ENCODE measurements around the gene CXXC5. TPM values are rescaled to one million over a fixed set of nuclear protein-coding genes. Genes with fewer than 3 reads are reported as not detected.

CXXC5 gene
- total RNA-seq, 2 donors from 2014 or later: 3.2 to 4.3 TPM

- no peak overlapping the region for H3K27ac Mint-ChIP-seq
Observed at GRCh38 chr5:139641116-139642080, 6.8 kb upstream of the CXXC5 start.

GRCh38 chr5:139642213-139642612, 5.9 kb upstream of the CXXC5 start:
- no peak for ATAC-seq
- DNase-seq: peak in 1 of 3 donors; percentile 0
- Mint-ChIP-seq H3K27ac (no peak overlapping the region), H3K27me3 (peaks cover 10% of the 10 kb centered on the region), H3K4me3 (no peak overlapping the region), H3K4me1 (peaks cover 16% of the 10 kb centered on the region), H3K36me3 (ENCODE audit: low read depth) (no peaks in the 10 kb centered on the region)
- H3K9me3 ChIP-seq (ENCODE audit: control insufficient read depth, low read length, poor library complexity, severe bottlenecking): no peaks in the 10 kb centered on the region

More at GRCh38 chr5:139641116-139642080, 6.8 kb upstream of the CXXC5 start:
- no peak overlapping the region for H3K4me3 Mint-ChIP-seq
- H3K4me1 Mint-ChIP-seq: peaks cover 22% of the 10 kb centered on the region
- H3K9me3 ChIP-seq (ENCODE audit: control insufficient read depth, low read length, poor library complexity, severe bottlenecking): no peaks in the 10 kb centered on the region
- no peaks in the 10 kb centered on the region for H3K36me3 Mint-ChIP-seq (ENCODE audit: low read depth)
- H3K27me3 Mint-ChIP-seq: peaks cover 2% of the 10 kb centered on the region
- DNase-seq: peak in 1 of 3 donors; percentile 2
- no peak for ATAC-seq

- no peaks in the 10 kb centered on the region for H3K36me3 Mint-ChIP-seq (ENCODE audit: low read depth)
- H3K27me3 Mint-ChIP-seq: peaks cover 16% of the 10 kb centered on the region
- H3K4me3 Mint-ChIP-seq: no peak overlapping the region
- H3K27ac Mint-ChIP-seq: peak overlapping the region; percentile 72
- ATAC-seq (no peak), DNase-seq (no peak)
- H3K4me1 Mint-ChIP-seq: peaks cover 18% of the 10 kb centered on the region
- H3K9me3 ChIP-seq (ENCODE audit: control insufficient read depth, low read length, poor library complexity, severe bottlenecking): no peaks in the 10 kb centered on the region
Observed at GRCh38 chr5:139642891-139643871, 5.0 kb upstream of the CXXC5 start.

GRCh38 chr5:139644001-139644456, 4.1 kb upstream of the CXXC5 start:
- Mint-ChIP-seq H3K36me3 (ENCODE audit: low read depth) (no peaks in the 10 kb centered on the region), H3K27ac (peak overlapping the region; percentile 72), H3K27me3 (peaks cover 16% of the 10 kb centered on the region), H3K4me1 (peaks cover 18% of the 10 kb centered on the region), H3K4me3 (no peak overlapping the region)
- ATAC-seq: no peak
- H3K9me3 ChIP-seq (ENCODE audit: control insufficient read depth, low read length, poor library complexity, severe bottlenecking): no peaks in the 10 kb centered on the region
- no peak for DNase-seq

- no peaks in the 10 kb centered on the region for H3K9me3 ChIP-seq (ENCODE audit: control insufficient read depth, low read length, poor library complexity, severe bottlenecking)
- H3K27me3 Mint-ChIP-seq: peaks cover 22% of the 10 kb centered on the region
- H3K4me3 Mint-ChIP-seq: no peak overlapping the region
- H3K27ac Mint-ChIP-seq: peak overlapping the region; percentile 72
- H3K36me3 Mint-ChIP-seq (ENCODE audit: low read depth): peaks cover 2% of the 10 kb centered on the region
- ATAC-seq (no peak), DNase-seq (no peak)
- peaks cover 20% of the 10 kb centered on the region for H3K4me1 Mint-ChIP-seq
Observed at GRCh38 chr5:139644646-139645429, 3.3 kb upstream of the CXXC5 start.

- Mint-ChIP-seq H3K27me3 (peaks cover 25% of the 10 kb centered on the region), H3K36me3 (ENCODE audit: low read depth) (peaks cover 3% of the 10 kb centered on the region), H3K4me3 (no peak overlapping the region), H3K4me1 (peaks cover 23% of the 10 kb centered on the region), H3K27ac (peak overlapping the region; percentile 72)
- no peaks in the 10 kb centered on the region for H3K9me3 ChIP-seq (ENCODE audit: control insufficient read depth, low read length, poor library complexity, severe bottlenecking)
- no peak for ATAC-seq
- DNase-seq: no peak
Observed at GRCh38 chr5:139645430-139645871, 2.7 kb upstream of the CXXC5 start.

GRCh38 chr5:139646111-139646510, 2.0 kb upstream of the CXXC5 start:
- Mint-ChIP-seq H3K4me3 (no peak overlapping the region), H3K36me3 (ENCODE audit: low read depth) (peaks cover 3% of the 10 kb centered on the region), H3K27ac (peak overlapping the region; percentile 72), H3K27me3 (peaks cover 25% of the 10 kb centered on the region), H3K4me1 (peaks cover 27% of the 10 kb centered on the region)
- no peaks in the 10 kb centered on the region for H3K9me3 ChIP-seq (ENCODE audit: control insufficient read depth, low read length, poor library complexity, severe bottlenecking)
- DNase-seq: no peak
- ATAC-seq: no peak

- Mint-ChIP-seq H3K27ac (no peak overlapping the region), H3K4me3 (peak overlapping the region; percentile 49), H3K36me3 (ENCODE audit: low read depth) (peaks cover 3% of the 10 kb centered on the region), H3K4me1 (peaks cover 25% of the 10 kb centered on the region), H3K27me3 (peaks cover 34% of the 10 kb centered on the region)
- H3K9me3 ChIP-seq (ENCODE audit: control insufficient read depth, low read length, poor library complexity, severe bottlenecking): no peaks in the 10 kb centered on the region
- ATAC-seq (no peak), DNase-seq (no peak)
Observed at GRCh38 chr5:139646912-139647505, 1.1 kb upstream of the CXXC5 start.

GRCh38 chr5:139647506-139648204, 494 bp upstream of the CXXC5 start:
- Mint-ChIP-seq H3K27me3 (peaks cover 40% of the 10 kb centered on the region), H3K27ac (no peak overlapping the region), H3K36me3 (ENCODE audit: low read depth) (peaks cover 6% of the 10 kb centered on the region), H3K4me3 (peak overlapping the region; percentile 73), H3K4me1 (peaks cover 30% of the 10 kb centered on the region)
- H3K9me3 ChIP-seq (ENCODE audit: control insufficient read depth, low read length, poor library complexity, severe bottlenecking): no peaks in the 10 kb centered on the region
- no peak for ATAC-seq
- DNase-seq: no peak

GRCh38 chr5:139649082-139649991, 1.2 kb downstream of the CXXC5 start:
- no peaks in the 10 kb centered on the region for H3K9me3 ChIP-seq (ENCODE audit: control insufficient read depth, low read length, poor library complexity, severe bottlenecking)
- Mint-ChIP-seq H3K36me3 (ENCODE audit: low read depth) (peaks cover 8% of the 10 kb centered on the region), H3K4me3 (peak overlapping the region; percentile 91), H3K4me1 (peaks cover 31% of the 10 kb centered on the region), H3K27ac (peak overlapping the region; percentile 57), H3K27me3 (peaks cover 56% of the 10 kb centered on the region)
- DNase-seq (no peak), ATAC-seq (no peak)

Data from T-helper 17 cell (primary cell).